Activated naive CD4-positive, alpha-beta T cell treated with anti-CD3 and anti-CD28 coated beads, Interleukin-2, amount 50 U/mL, for 16 hours (primary cell): Measurements from ENCODE around the gene SHISA8.
"Not testable (repeated sequence)": the region's sequence is repeated elsewhere in the genome, so short reads cannot be mapped to it uniquely, and the experiment has no call there.

Source experiments
- DNase-seq: peaks from one replicate; pipeline ENCODE4 v3.0.0-alpha.2; 2020

SHISA8 gene

GRCh38 chr22:41898645-41899044, 16.2 kb downstream of the SHISA8 start:
- no peak for DNase-seq

GRCh38 chr22:41893591-41894375, 21.1 kb downstream of the SHISA8 start:
- DNase-seq, result no peak

- no peak for DNase-seq
These were observed 22.2 kb downstream of the SHISA8 start for GRCh38 chr22:41892721-41893120.

GRCh38 chr22:41891407-41891806, 23.5 kb downstream of the SHISA8 start:
- no peak for DNase-seq

- no peak for DNase-seq
These were observed 26.2 kb downstream of the SHISA8 start for GRCh38 chr22:41888627-41889200.

GRCh38 chr22:41885516-41885915, 29.4 kb downstream of the SHISA8 start:
- DNase-seq, result no peak

GRCh38 chr22:41885116-41885515, 29.8 kb downstream of the SHISA8 start:
- DNase-seq, result no peak

- DNase-seq, result no peak
These were observed 31.5 kb downstream of the SHISA8 start for GRCh38 chr22:41883400-41883799.

- DNase-seq, result no peak
These were observed 34.2 kb downstream of the SHISA8 start for GRCh38 chr22:41880653-41881052.

GRCh38 chr22:41876675-41877074, 38.2 kb downstream of the SHISA8 start:
- DNase-seq, result no peak

GRCh38 chr22:41876275-41876674, 38.6 kb downstream of the SHISA8 start:
- no peak for DNase-seq

GRCh38 chr22:41875531-41876270, 39.2 kb downstream of the SHISA8 start:
- DNase-seq, result no peak

- no peak for DNase-seq
These were observed 40.8 kb downstream of the SHISA8 start for GRCh38 chr22:41874090-41874489.

- DNase-seq, result peak; percentile 43
These were observed 41.5 kb downstream of the SHISA8 start for GRCh38 chr22:41873391-41873790.

GRCh38 chr22:41870786-41871185, 44.1 kb downstream of the SHISA8 start:
- no peak for DNase-seq

GRCh38 chr22:41870081-41870480, 44.8 kb downstream of the SHISA8 start:
- not testable (repeated sequence) for DNase-seq

- DNase-seq, result no peak
These were observed 46.3 kb downstream of the SHISA8 start for GRCh38 chr22:41868556-41868955.

GRCh38 chr22:41863472-41863871, 51.4 kb downstream of the SHISA8 start:
- DNase-seq, result no peak

GRCh38 chr22:41862530-41863266, 52.2 kb downstream of the SHISA8 start:
- DNase-seq, result peak; percentile 66

GRCh38 chr22:41862160-41862529, 52.7 kb downstream of the SHISA8 start:
- DNase-seq, result peak; percentile 51
